Measurements from ENCODE around the gene UNC80.

GRCh38 chr2:209805351-209805750 is 33.7 kb downstream of the UNC80 start:
- TF ChIP-seq CTCF (IDR thresholded peaks at IDR 0.05) (no peak), POLR2A (IDR thresholded peaks at IDR 0.05) (no peak)
